ENCODE measurements around the gene CLIP2.
"Not testable (repeated sequence)": the region's sequence is repeated elsewhere in the genome, so short reads cannot be mapped to it uniquely, and the experiment has no call there.

DNA sequence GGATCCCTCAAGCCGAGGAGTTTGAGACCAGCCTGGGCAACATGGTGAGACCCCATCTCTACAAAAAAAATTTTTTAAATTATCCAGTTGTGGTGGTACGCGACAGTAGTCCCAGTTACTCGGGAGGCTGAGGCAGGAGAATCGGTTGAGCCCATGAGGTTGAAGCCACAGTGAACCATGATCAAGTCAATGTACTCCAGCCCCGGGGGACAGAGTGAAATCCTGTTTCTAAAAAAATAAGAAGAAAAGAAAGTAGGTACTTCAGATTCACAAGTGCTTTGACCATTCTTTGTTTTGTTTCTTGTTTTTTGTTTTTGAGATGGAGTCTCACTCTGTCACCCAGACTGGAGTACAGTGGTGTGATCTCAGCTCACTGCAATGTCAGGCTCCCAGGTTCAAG, 33.7 kb upstream of the CLIP2 start:
- TF ChIP-seq, protein P1, sequence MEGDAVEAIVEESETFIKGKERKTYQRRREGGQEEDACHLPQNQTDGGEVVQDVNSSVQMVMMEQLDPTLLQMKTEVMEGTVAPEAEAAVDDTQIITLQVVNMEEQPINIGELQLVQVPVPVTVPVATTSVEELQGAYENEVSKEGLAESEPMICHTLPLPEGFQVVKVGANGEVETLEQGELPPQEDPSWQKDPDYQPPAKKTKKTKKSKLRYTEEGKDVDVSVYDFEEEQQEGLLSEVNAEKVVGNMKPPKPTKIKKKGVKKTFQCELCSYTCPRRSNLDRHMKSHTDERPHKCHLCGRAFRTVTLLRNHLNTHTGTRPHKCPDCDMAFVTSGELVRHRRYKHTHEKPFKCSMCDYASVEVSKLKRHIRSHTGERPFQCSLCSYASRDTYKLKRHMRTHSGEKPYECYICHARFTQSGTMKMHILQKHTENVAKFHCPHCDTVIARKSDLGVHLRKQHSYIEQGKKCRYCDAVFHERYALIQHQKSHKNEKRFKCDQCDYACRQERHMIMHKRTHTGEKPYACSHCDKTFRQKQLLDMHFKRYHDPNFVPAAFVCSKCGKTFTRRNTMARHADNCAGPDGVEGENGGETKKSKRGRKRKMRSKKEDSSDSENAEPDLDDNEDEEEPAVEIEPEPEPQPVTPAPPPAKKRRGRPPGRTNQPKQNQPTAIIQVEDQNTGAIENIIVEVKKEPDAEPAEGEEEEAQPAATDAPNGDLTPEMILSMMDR (conservative IDR thresholded peaks at IDR 0.05; ENCODE audit: low read length): not testable (repeated sequence)
- not testable (repeated sequence) for TF ChIP-seq EZH2phosphoT487 (IDR thresholded peaks at IDR 0.05; ENCODE audit: borderline replicate concordance)

All from Loucy (cell line).